Left ventricle myocardium inferior (tissue), 1 donor: ENCODE measurements around the gene ANO10. TPM values are rescaled to one million over a fixed set of nuclear protein-coding genes. Genes with fewer than 3 reads are reported as not detected.
A peak's percentile ranks its signal among the peaks of the same experiment; 100 is the strongest.

Experiments
- DNase-seq: peaks from one replicate; pipeline ENCODE4 v3.0.0-alpha.2; 2020
- H3K27ac ChIP-seq: fragments of 200-600 bp; replicated peaks from 2 replicates; pipeline ENCODE4 v1.8.0; 2021
- H3K27me3 ChIP-seq: fragments of 200-600 bp; 2 replicates; pipeline ENCODE4 v1.8.0; 2021; ENCODE audit warnings: low read depth
- H3K36me3 ChIP-seq: fragments of 200-600 bp; 2 replicates; pipeline ENCODE4 v1.8.0; 2021
- H3K4me1 ChIP-seq: fragments of 200-600 bp; 2 replicates; pipeline ENCODE4 v1.8.0; 2021
- H3K4me3 ChIP-seq: fragments of 200-600 bp; 2 replicates; pipeline ENCODE4 v1.8.0; 2021; ENCODE audit warnings: mild to moderate bottlenecking, moderate library complexity
- H3K9me3 ChIP-seq: fragments of 200-600 bp; replicated peaks from 2 replicates; pipeline ENCODE4 v1.8.0; 2021
- intact Hi-C: fragments of 100-400 bp; cut with micrococcal nuclease; formaldehyde crosslinking; loops from one replicate; pipeline ENCODE4 v1.11.0; 2022
- total RNA-seq: library from RNA; stranded (reverse); fragmentation: NEBNext Ultra II Directional; extraction: Animal tissue kit (Norgen Biotek cat#: 25700); gene quantifications from one replicate; pipeline ENCODE4 v1.2.1, GENCODE V29; 2021
- TF ChIP-seq, protein P1 (sequence below): fragments of 200-600 bp; IDR thresholded peaks from 2 replicates; pipeline ENCODE4 v1.8.0; 2021; ENCODE audit warnings: antibody characterized with exemption, mild to moderate bottlenecking, borderline replicate concordance
- donor health status: DM: no; HTN: yes; CAD: no; lungs with severe emphysema.

The ANO10 gene
- total RNA-seq, 1 donor from 2014 or later, result 12.6 TPM

DNA sequence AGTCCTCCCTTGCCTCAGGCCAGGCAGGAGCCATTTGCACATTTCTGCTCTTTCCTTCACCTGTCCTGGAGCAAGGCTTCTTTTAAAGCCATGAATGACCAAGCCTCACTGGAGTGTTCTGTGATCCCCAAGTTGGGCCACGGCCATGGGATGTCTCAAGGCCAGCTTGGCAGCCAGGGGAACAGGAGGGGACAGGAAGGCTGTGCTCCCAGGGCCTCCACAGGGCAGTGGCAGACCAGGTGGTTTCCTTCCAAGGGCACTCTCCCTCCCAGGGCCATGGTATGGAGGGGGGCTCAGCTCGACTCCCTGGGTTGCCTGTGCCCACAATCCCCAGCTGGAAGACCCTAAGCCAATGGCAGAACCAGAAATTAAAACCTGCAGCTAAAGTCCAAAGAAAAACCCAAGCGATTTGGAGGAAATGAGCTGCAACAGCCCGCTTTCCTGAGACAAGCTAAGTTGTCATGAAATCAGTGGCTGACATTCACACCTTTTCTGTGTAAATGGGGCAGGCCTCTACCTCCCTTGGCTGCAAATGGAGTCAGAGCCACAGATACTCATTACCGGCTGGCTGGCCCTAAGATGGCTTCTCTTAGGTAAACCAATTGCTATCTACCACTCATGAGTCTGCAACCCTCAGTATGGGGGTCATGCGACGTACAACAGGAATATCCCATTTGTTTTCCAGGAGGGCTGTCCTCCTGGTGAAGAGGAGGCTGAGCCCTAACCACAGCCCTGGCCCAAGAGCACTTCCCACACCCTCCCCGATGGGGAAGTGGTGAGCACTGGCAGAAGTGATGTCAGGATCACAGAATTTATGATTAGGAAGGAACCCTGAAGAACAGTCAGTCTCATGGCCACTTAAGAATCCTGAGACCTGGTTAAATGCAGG, 252.2 kb downstream of the ANO10 start:
- TF ChIP-seq, protein P1, sequence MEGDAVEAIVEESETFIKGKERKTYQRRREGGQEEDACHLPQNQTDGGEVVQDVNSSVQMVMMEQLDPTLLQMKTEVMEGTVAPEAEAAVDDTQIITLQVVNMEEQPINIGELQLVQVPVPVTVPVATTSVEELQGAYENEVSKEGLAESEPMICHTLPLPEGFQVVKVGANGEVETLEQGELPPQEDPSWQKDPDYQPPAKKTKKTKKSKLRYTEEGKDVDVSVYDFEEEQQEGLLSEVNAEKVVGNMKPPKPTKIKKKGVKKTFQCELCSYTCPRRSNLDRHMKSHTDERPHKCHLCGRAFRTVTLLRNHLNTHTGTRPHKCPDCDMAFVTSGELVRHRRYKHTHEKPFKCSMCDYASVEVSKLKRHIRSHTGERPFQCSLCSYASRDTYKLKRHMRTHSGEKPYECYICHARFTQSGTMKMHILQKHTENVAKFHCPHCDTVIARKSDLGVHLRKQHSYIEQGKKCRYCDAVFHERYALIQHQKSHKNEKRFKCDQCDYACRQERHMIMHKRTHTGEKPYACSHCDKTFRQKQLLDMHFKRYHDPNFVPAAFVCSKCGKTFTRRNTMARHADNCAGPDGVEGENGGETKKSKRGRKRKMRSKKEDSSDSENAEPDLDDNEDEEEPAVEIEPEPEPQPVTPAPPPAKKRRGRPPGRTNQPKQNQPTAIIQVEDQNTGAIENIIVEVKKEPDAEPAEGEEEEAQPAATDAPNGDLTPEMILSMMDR, result no peak
- Histone ChIP-seq H3K4me1 (peaks cover 17% of the 10 kb centered on the region), H3K27ac (no peak overlapping the region), H3K4me3 (no peak overlapping the region), H3K27me3 (no peaks in the 10 kb centered on the region), H3K36me3 (no peaks in the 10 kb centered on the region), H3K9me3 (no peaks in the 10 kb centered on the region)
- intact Hi-C loops, result loop anchor here (10.0 kb wide), 1 partner anchor 205 kb away; no protein-coding TSS in a partner anchor
- no peak for DNase-seq

DNA sequence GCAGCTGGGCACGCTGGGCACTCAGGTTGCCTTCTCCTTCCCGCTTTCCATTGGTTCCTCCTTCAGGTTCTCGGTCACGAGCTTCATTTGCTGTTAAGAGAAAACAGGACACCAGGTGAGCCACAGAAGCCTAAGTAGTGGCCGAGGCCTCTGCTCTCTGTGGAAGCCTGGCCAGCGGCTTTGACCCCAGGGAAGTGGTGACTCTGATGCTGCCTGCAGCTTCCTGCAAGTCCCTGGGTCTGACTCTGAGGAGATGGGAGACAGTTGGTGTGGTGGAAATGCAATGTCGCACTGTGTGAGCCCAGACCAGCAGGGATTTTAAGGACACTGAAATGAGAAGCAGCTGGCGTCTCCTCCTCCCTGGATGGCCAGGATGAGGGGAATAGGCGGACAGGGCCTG, 254.9 kb downstream of the ANO10 start:
- intact Hi-C loops, result no loop called here
- Histone ChIP-seq H3K4me1 (peaks cover 31% of the 10 kb centered on the region), H3K27me3 (no peaks in the 10 kb centered on the region), H3K4me3 (no peak overlapping the region), H3K36me3 (no peaks in the 10 kb centered on the region), H3K27ac (peak overlapping the region; percentile 73), H3K9me3 (no peaks in the 10 kb centered on the region)
- no peak for DNase-seq
- TF ChIP-seq, protein P1, result no peak

DNA sequence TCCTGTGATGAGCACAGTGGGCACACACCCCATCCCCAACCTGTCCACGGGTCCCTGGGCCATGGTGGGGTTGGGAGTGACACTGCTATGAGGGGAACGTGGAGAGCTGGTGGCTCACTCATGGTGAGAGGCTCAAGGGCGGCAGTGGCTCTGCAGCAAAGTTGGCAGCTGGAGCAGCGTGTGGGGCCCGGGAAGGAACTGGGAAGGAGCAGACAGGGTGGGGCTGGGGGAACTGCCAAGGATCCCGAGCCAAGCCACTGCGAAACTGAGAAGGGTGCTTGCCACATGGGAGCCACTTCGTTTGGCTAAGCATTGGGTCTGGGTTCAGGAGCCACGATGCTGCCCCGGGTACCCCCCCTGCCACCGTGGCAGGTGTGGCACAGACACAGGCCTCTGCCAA, 255.3 kb downstream of the ANO10 start:
- Histone ChIP-seq H3K4me1 (peaks cover 34% of the 10 kb centered on the region), H3K27ac (peak overlapping the region; percentile 73), H3K27me3 (no peaks in the 10 kb centered on the region), H3K4me3 (no peak overlapping the region), H3K36me3 (no peaks in the 10 kb centered on the region), H3K9me3 (no peaks in the 10 kb centered on the region)
- TF ChIP-seq, protein P1, result no peak
- intact Hi-C loops, result no loop called here
- peak; percentile 44 for DNase-seq

GRCh38 chr3:43365601-43366305, 256.1 kb downstream of the ANO10 start:
- no peak overlapping the region for H3K4me3 ChIP-seq
- H3K27ac ChIP-seq, result peak overlapping the region; percentile 73
- H3K36me3 ChIP-seq, result no peaks in the 10 kb centered on the region
- DNase-seq, result no peak
- no peaks in the 10 kb centered on the region for H3K9me3 ChIP-seq
- peaks cover 41% of the 10 kb centered on the region for H3K4me1 ChIP-seq
- intact Hi-C loops, result no loop called here
- H3K27me3 ChIP-seq, result no peaks in the 10 kb centered on the region
- TF ChIP-seq, protein P1, result no peak

DNA sequence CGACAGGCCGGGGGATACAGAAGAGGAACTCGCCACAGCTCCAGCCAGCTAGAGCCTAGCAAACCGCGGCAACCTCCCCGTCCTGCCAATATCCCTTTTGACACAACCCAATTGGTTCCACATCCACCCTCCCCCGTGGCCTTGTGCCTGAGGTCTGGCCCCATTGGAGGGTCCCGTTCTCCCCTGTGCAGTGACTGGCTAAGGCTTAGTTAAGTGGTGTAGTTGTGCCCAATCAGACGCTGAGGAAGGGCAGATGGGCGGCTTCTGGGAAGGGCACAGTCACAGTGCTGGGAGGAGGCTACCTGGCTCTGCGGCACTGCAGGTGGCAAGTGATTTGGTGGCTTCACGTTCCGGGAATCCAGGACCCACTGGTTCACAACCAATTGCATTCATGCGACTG, 256.9 kb downstream of the ANO10 start:
- H3K27ac ChIP-seq, result peak overlapping the region; percentile 74
- no peaks in the 10 kb centered on the region for H3K27me3 ChIP-seq
- TF ChIP-seq, protein P1, result no peak
- no peaks in the 10 kb centered on the region for H3K9me3 ChIP-seq
- H3K4me1 ChIP-seq, result peaks cover 44% of the 10 kb centered on the region
- intact Hi-C loops, result no loop called here
- no peak for DNase-seq
- H3K4me3 ChIP-seq, result no peak overlapping the region
- no peaks in the 10 kb centered on the region for H3K36me3 ChIP-seq
